SU-DHL-6 (cell line): ENCODE measurements around the gene CCR5.
"Not testable (repeated sequence)": the region's sequence is repeated elsewhere in the genome, so short reads cannot be mapped to it uniquely, and the experiment has no call there.

ENCODE experiments used
- H2AFZ ChIP-seq: fragments of 200-600 bp; sonication (generic); 2 replicates; pipeline ENCODE4 v1.6.1; 2014; ENCODE audit warnings: low read depth, mild to moderate bottlenecking, moderate library complexity, mixed read lengths, antibody characterized with exemption, low read length; ENCODE audit not compliant: severe bottlenecking
- H3F3A ChIP-seq: fragments of 200-600 bp; shearing (Covaris generic); 2 replicates; pipeline ENCODE4 v1.6.0; 2016; ENCODE audit warnings: antibody characterized with exemption, mild to moderate bottlenecking; ENCODE audit not compliant: insufficient read depth
- H3K27ac ChIP-seq: fragments of 200-600 bp; sonication (generic); 2 replicates; pipeline ENCODE4 v1.5.1; 2016; ENCODE audit warnings: low read depth, mild to moderate bottlenecking, low read length, moderate library complexity, mixed read lengths
- H3K27me3 ChIP-seq: fragments of 200-600 bp; sonication (generic), shearing (Covaris generic); 2 replicates; pipeline ENCODE4 v1.6.0; 2014; ENCODE audit warnings: mild to moderate bottlenecking, low read length
- H3K36me3 ChIP-seq: fragments of 200-600 bp; sonication (generic); 2 replicates; pipeline ENCODE4 v1.6.1; 2014; ENCODE audit warnings: mild to moderate bottlenecking, low read length, mixed read lengths
- H3K4me2 ChIP-seq: fragments of 300-600, 200-600 bp; shearing (Covaris generic), sonication (generic); 2 replicates; pipeline ENCODE4 v1.6.0; 2014; ENCODE audit warnings: low read length, low read depth, mild to moderate bottlenecking; ENCODE audit not compliant: poor library complexity, severe bottlenecking
- H3K4me3 ChIP-seq: fragments of 200-600 bp; sonication (generic); 2 replicates; pipeline ENCODE4 v1.5.1; 2014; ENCODE audit warnings: antibody characterized with exemption, low read length, mild to moderate bottlenecking, mixed read lengths; ENCODE audit not compliant: insufficient read depth, poor library complexity, severe bottlenecking
- H3K79me2 ChIP-seq: fragments of 200-600 bp; sonication (generic); 2 replicates; pipeline ENCODE4 v1.6.1; 2014; ENCODE audit warnings: mild to moderate bottlenecking, low read length, moderate library complexity; ENCODE audit not compliant: insufficient read depth
- H3K9ac ChIP-seq: fragments of 200-600 bp; sonication (generic); 2 replicates; pipeline ENCODE4 v1.7.0; 2014; ENCODE audit warnings: mild to moderate bottlenecking, low read length
- H3K9me2 ChIP-seq: fragments of 200-600 bp; sonication (generic); replicated peaks from 2 replicates; pipeline ENCODE4 v1.6.1; 2014; ENCODE audit warnings: low read length; ENCODE audit not compliant: insufficient read depth
- H3K9me3 ChIP-seq: fragments of 200-600 bp; sonication (generic); 2 replicates; pipeline ENCODE4 v1.6.1; 2014; ENCODE audit warnings: low read length, mixed read lengths; ENCODE audit not compliant: insufficient read depth
- H4K20me1 ChIP-seq: fragments of 200-600 bp; sonication (generic); 2 replicates; pipeline ENCODE4 v1.6.1; 2014; ENCODE audit warnings: low read depth, mild to moderate bottlenecking, antibody characterized with exemption, low read length, moderate library complexity, mixed read lengths
- EZH2phosphoT487 ChIP-seq: fragments of 200-600 bp; sonication (generic), shearing (Covaris generic); conservative IDR thresholded peaks from 2 replicates; pipeline ENCODE4 v1.6.1; 2018; ENCODE audit warnings: mild to moderate bottlenecking, antibody characterized with exemption, low read length, moderate library complexity, mixed read lengths
- TF ChIP-seq, protein P1 (sequence below): fragments of 200-600 bp; sonication (generic); IDR thresholded peaks from one replicate; pipeline ENCODE4 v1.5.1; 2017; ENCODE audit warnings: antibody characterized with exemption, mild to moderate bottlenecking, low read length, moderate library complexity; ENCODE audit not compliant: insufficient read depth, poor library complexity, severe bottlenecking

CCR5 gene

DNA sequence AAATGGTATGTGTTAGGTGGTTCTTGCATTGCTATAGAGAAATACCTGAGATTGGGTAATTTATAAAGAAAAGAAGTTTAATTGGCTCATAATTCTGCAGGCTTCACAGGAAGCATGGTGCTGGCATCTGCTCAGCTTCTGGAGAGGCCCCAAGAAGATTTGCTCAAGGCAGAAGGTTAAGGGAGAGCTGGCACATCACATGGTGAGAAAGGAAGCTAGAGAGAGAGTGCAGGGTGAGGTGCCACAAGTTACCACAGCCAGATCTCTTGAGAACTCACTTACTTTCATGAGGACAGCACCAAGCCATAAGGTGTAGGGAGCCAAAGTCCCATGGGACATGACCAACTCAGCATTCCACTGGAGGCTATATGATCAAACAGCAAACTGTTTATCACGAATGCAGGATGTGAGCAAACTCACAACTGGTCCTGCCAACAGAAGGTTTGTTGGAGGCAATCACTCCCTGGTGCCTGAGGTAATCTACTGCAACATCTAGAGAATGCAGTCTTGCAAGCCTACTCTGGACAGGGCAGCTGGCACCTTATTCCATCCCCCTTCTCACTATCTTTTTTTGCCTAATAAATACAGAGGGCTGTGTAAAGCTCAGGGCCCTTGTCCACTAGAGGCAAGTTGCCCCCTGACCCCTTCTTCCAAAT lies 45.0 kb upstream of the CCR5 start:
- Histone ChIP-seq H3K9me3 (no peaks in the 10 kb centered on the region), H3K27me3 (no peaks in the 10 kb centered on the region), H3K9me2 (no peaks in the 10 kb centered on the region), H3F3A (no peaks in the 10 kb centered on the region), H3K79me2 (no peaks in the 10 kb centered on the region), H3K27ac (no peak overlapping the region), H3K4me3 (no peak overlapping the region), H2AFZ (no peak overlapping the region), H4K20me1 (no peaks in the 10 kb centered on the region), H3K4me2 (no peak overlapping the region), H3K36me3 (no peaks in the 10 kb centered on the region), H3K9ac (no peak overlapping the region)
- TF ChIP-seq, protein P1, sequence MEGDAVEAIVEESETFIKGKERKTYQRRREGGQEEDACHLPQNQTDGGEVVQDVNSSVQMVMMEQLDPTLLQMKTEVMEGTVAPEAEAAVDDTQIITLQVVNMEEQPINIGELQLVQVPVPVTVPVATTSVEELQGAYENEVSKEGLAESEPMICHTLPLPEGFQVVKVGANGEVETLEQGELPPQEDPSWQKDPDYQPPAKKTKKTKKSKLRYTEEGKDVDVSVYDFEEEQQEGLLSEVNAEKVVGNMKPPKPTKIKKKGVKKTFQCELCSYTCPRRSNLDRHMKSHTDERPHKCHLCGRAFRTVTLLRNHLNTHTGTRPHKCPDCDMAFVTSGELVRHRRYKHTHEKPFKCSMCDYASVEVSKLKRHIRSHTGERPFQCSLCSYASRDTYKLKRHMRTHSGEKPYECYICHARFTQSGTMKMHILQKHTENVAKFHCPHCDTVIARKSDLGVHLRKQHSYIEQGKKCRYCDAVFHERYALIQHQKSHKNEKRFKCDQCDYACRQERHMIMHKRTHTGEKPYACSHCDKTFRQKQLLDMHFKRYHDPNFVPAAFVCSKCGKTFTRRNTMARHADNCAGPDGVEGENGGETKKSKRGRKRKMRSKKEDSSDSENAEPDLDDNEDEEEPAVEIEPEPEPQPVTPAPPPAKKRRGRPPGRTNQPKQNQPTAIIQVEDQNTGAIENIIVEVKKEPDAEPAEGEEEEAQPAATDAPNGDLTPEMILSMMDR, result no peak
- no peak for TF ChIP-seq EZH2phosphoT487

DNA sequence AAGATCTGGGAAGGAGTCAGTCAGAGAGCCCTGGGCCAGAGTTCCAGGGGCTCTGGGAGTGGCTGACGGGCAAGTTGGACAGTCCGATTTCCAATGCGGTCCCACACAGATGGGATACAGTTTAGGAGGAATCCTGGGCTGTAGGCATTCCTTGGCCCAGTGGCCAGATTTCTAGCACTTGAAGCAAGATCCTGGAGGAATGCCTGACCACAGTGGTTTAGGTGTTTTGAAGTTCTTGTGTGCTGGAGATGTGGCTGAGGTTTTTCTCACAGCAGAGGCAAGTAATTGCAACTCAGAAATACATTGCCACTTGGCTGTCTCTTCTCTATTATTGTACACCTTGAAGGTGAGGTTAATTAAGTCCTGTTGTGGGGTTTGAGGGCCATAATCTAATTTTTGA lies 40.1 kb upstream of the CCR5 start:
- not testable (repeated sequence) for H3K27me3 ChIP-seq, H3K4me2 ChIP-seq

DNA sequence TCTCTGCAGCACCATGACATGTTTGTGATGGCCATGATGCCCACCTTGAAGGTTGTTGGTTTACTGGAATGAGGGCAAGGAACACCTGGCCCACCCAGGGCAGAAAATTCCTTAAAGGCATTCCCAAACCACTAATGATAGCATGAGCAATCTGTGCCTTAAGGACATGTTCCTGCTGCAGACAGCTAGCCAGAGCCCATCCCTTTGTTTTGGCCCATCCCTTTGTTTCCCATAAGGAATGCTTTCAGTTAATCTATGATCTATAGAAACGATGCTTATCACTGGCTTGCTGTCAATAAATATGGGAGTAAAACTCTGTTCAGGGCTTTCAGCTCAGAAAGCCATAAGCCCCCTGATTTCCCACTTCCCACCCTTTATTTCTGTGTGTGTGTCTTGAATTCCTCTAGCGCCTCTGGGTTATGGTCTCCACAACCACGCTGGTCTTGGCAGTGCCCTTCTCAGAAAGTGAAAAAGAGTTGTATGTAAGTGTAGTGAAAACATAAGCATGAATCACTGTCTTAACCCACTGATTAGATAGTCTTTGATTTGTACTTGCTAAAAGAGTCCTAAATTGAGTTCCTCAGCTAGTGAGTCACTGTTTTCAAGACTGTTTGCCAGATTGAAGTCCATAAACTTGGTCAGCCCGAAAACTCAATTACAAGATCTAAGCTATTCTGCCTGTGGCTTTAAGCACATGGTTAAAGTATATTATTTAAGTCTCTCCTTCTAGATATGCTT lies 35.8 kb upstream of the CCR5 start:
- Histone ChIP-seq H3K9me2 (no peaks in the 10 kb centered on the region), H3K27me3 (no peaks in the 10 kb centered on the region), H3K9ac (no peak overlapping the region), H2AFZ (no peak overlapping the region), H3F3A (no peaks in the 10 kb centered on the region), H3K79me2 (no peaks in the 10 kb centered on the region), H3K4me3 (no peak overlapping the region), H3K27ac (no peak overlapping the region), H3K36me3 (no peaks in the 10 kb centered on the region), H4K20me1 (no peaks in the 10 kb centered on the region), H3K4me2 (no peak overlapping the region), H3K9me3 (peaks cover 17% of the 10 kb centered on the region; the same call in 1 of the 2 replicates)
- no peak for TF ChIP-seq EZH2phosphoT487
- TF ChIP-seq, protein P1, result no peak

More for the DNA sequence above, 40.1 kb upstream of the CCR5 start:
- H3K9ac ChIP-seq, H3K9me3 ChIP-seq, H3K36me3 ChIP-seq, H3K27ac ChIP-seq, H3F3A ChIP-seq, H3K79me2 ChIP-seq, H3K9me2 ChIP-seq, H4K20me1 ChIP-seq, H2AFZ ChIP-seq, H3K4me3 ChIP-seq: not testable (repeated sequence)

DNA sequence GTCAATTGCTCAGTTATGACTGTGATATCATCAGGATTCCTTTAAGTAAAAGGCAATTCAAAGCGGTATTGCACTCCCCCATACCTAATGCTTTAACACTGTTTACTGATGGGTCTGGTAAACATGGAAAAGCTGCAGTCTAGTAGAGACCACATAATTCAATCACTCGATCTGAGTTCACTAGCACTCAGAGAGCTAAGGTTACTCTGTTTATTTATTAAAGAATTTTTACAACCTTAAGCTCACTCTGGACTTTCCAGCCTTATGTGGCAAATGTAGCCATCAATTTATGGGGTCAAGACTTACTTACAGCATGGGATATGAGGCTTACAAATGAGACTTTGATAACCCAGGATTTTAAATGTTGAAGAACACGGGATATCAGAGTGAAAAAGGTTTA lies 35.2 kb upstream of the CCR5 start:
- Histone ChIP-seq H3K4me3 (no peak overlapping the region), H3K9me3 (peaks cover 17% of the 10 kb centered on the region; the same call in 1 of the 2 replicates), H3K27ac (no peak overlapping the region), H3K79me2 (no peaks in the 10 kb centered on the region), H3K9ac (no peak overlapping the region), H3K36me3 (no peaks in the 10 kb centered on the region), H3K4me2 (no peak overlapping the region), H3F3A (no peaks in the 10 kb centered on the region), H4K20me1 (no peaks in the 10 kb centered on the region), H3K27me3 (no peaks in the 10 kb centered on the region), H3K9me2 (no peaks in the 10 kb centered on the region), H2AFZ (no peak overlapping the region)
- TF ChIP-seq EZH2phosphoT487, result no peak
- TF ChIP-seq, protein P1, result no peak
